Heart left ventricle (tissue), 16 donors: Measurements from ENCODE around the gene MSH3. TPM values are rescaled to one million over a fixed set of nuclear protein-coding genes. Genes with fewer than 3 reads are reported as not detected.

Experiments used
- ATAC-seq, 4 donors: fragments of 200-7000 bp; cut with Tn5 transposase; one replicate each; pipeline ENCODE4 v1.9.1; 2020 to 2022; ENCODE audit warnings: moderate library complexity in 4 of 4, mild to moderate bottlenecking in 3 of 4, moderate number of reproducible peaks in 1 of 4
- DNase-seq, 5 donors: peaks; one replicate each; pipeline ENCODE4 v3.0.0-alpha.2; 2020
- H3K27ac ChIP-seq, 12 donors: fragments of 200-600 bp; sonication (generic) in 4 of 12; one replicate each; pipeline versions ENCODE4 v1.5.0 to v1.8.0; 2016 to 2022; ENCODE audit warnings: mild to moderate bottlenecking in 2 of 12
- H3K27me3 ChIP-seq, 9 donors: fragments of 200-600 bp; sonication (generic) in 2 of 9; one replicate each; pipeline versions ENCODE4 v1.5.1 to v1.8.0; 2016 to 2022; ENCODE audit warnings: mild to moderate bottlenecking in 3 of 9
- H3K36me3 ChIP-seq, 9 donors: fragments of 200-600 bp; sonication (generic) in 2 of 9; one replicate each; pipeline versions ENCODE4 v1.5.0 to v1.8.0; 2018 to 2022; ENCODE audit warnings: mild to moderate bottlenecking in 2 of 9
- H3K4me1 ChIP-seq, 12 donors: fragments of 200-600 bp; sonication (generic) in 4 of 12; one replicate each; pipeline versions ENCODE4 v1.5.0 to v1.8.0; 2016 to 2022; ENCODE audit warnings: mild to moderate bottlenecking in 3 of 12
- H3K4me3 ChIP-seq, 12 donors: fragments of 200-600 bp; sonication (generic) in 4 of 12; one replicate each; pipeline versions ENCODE4 v1.5.0 to v1.8.0; 2017 to 2022; ENCODE audit warnings: mild to moderate bottlenecking in 9 of 12, moderate library complexity in 4 of 12
- H3K9me3 ChIP-seq, 12 donors: fragments of 200-600 bp; sonication (generic) in 4 of 12; one replicate each; pipeline versions ENCODE4 v1.5.0 to v1.8.0; 2016 to 2022; ENCODE audit warnings: mild to moderate bottlenecking in 1 of 12
- POLR2A ChIP-seq, 2 donors: fragments of 450-650 bp; IDR thresholded peaks; one replicate each; pipeline ENCODE4 v1.6.1; 2017; ENCODE audit warnings: antibody characterized with exemption in 2 of 2, mild to moderate bottlenecking in 2 of 2, moderate library complexity in 2 of 2
- WGBS, 4 donors: extraction: QIAGEN DNeasy Blood & Tissue Kit in 2 of 4; methylation state at CpG; one replicate each; pipeline versions ENCODE4 v1.1.5 to v1.1.7; 2013 to 2018; 5-methylcytosine and 5-hydroxymethylcytosine counted together
- intact Hi-C, 10 donors: fragments of 100-400 bp; cut with DNase I; formaldehyde crosslinking; loops; one replicate each; pipeline versions ENCODE4 v1.11.1 to v1.14.2; 2022
- polyA plus RNA-seq, 2 donors: library from polyadenylated mRNA; stranded (reverse); fragments of 200-250 nt; gene quantifications; one replicate each; pipeline ENCODE4 v1.2.3, GENCODE V29; 2013
- total RNA-seq, 9 donors: library from RNA; depleted of rRNA in 2 of 9; stranded (reverse); fragments of >200 nt in 2 of 9; fragmentation: NEBNext Ultra II Directional in 3 of 9; extraction: Animal tissue kit (Norgen Biotek cat#: 25700) in 3 of 9; gene quantifications; one replicate each; pipeline versions ENCODE4 v1.1.0 to v1.2.4, GENCODE V29; 2016 to 2023
- TF ChIP-seq, protein P1 (sequence below), 12 donors: fragments of 200-600 bp; sonication (generic) in 4 of 12; IDR thresholded peaks; one replicate each; pipeline versions ENCODE4 v1.5.0 to v1.8.0; 2018 to 2022; ENCODE audit warnings: antibody characterized with exemption in 12 of 12, mild to moderate bottlenecking in 5 of 12
- donor health status: ischemic (EF 13 %, LVEDD 7.1; RV severe dilation, severe dysfunction).
- donor health status: healthy with polysubstance abuse.
- donor health status: DM: no; HTN: yes; CAD: no.
- donor health status: DM: no; HTN: no; CAD: no.
- donor health status: ischemic (EF 25% LVEDD 6.9; RV normal size, moderate dysfunction).
- donor health status: ischemic (EF 25% LVEDD 5.7; RV mildly dilated, moderate dysfunction).
- donor health status: healthy.
- donor health status: DM: yes; HTN: yes; CAD: no.
- donor health status: ischemic (EF 35%, LVEDD 5.7; RV mildly dilated, moderate dysfunction).
- donor health status: nonischemic (EF 11% LVEDD 7.7; RV severe dilation, severe dysfunction).
- donor health status: DM: yes; HTN: yes; CAD: no.
- donor health status: PGD.
- donor health status: ischemic (EF 29% LVEDD 5.4; RV normal size, mild dysfunction).
- donor health status: nonischemic (EF 23%, LVEDD 6.1; RV moderate dilation, normal function).

MSH3 gene
- total and polyA plus RNA-seq, 11 donors, result 2.9 to 15.8 (median 8.4) TPM

DNA sequence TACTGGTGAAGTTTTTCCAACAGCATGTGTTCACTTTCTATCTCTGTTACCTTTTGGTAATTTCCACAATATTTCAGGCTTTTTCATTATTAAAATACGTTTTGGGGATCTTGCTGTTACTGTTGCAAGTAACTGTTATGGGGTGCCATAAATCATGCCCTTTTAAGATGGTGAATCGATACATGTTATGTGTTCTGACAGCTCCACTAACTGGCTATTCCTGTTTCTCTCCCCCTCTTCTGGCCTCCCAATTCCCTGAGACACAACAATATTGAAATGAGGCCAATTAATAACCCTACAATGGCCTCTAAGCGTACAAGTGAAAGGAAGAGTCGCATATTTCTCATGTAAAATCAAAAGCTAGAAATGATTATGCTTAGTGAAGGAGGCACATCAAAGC lies 13.1 kb upstream of the MSH3 start:
- H3K27me3 ChIP-seq, result no peaks in the 10 kb centered on the region
- H3K36me3 ChIP-seq, result peaks cover 0 to 77% (median 39%) of the 10 kb centered on the region in 9 donors

GRCh38 chr5:80644900-80645299 lies 9.6 kb upstream of the MSH3 start:
- intact Hi-C loops, result no loop called here

More for the DNA sequence above, 13.1 kb upstream of the MSH3 start:
- TF ChIP-seq, protein P1, sequence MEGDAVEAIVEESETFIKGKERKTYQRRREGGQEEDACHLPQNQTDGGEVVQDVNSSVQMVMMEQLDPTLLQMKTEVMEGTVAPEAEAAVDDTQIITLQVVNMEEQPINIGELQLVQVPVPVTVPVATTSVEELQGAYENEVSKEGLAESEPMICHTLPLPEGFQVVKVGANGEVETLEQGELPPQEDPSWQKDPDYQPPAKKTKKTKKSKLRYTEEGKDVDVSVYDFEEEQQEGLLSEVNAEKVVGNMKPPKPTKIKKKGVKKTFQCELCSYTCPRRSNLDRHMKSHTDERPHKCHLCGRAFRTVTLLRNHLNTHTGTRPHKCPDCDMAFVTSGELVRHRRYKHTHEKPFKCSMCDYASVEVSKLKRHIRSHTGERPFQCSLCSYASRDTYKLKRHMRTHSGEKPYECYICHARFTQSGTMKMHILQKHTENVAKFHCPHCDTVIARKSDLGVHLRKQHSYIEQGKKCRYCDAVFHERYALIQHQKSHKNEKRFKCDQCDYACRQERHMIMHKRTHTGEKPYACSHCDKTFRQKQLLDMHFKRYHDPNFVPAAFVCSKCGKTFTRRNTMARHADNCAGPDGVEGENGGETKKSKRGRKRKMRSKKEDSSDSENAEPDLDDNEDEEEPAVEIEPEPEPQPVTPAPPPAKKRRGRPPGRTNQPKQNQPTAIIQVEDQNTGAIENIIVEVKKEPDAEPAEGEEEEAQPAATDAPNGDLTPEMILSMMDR (IDR thresholded peaks at IDR 0.05), result no peak
- TF ChIP-seq POLR2A (IDR thresholded peaks at IDR 0.05), result no peak
- WGBS, 4 donors, result 95 to 96% (median 96%) methylated on average over 4 of the region's 4 CpGs
- DNase-seq, result no peak
- no peak overlapping the region for H3K4me3 ChIP-seq
- H3K27ac ChIP-seq, result no peak overlapping the region
- ATAC-seq, result no peak
- intact Hi-C loops, result no loop called here
- no peaks in the 10 kb centered on the region for H3K4me1 ChIP-seq
- no peaks in the 10 kb centered on the region for H3K9me3 ChIP-seq

GRCh38 chr5:80646926-80647325 lies 7.5 kb upstream of the MSH3 start:
- intact Hi-C loops, result no loop called here
- Histone ChIP-seq H3K9me3 (no peaks in the 10 kb centered on the region), H3K36me3 (peaks cover 0 to 59% (median 15%) of the 10 kb centered on the region in 9 donors), H3K4me1 (no peaks in the 10 kb centered on the region), H3K4me3 (no peak overlapping the region), H3K27me3 (no peaks in the 10 kb centered on the region), H3K27ac (no peak overlapping the region)
- ATAC-seq (no peak), DNase-seq (no peak)
- TF ChIP-seq POLR2A (IDR thresholded peaks at IDR 0.05), result no peak
- TF ChIP-seq, protein P1 (IDR thresholded peaks at IDR 0.05), result no peak
- 84 to 89% (median 87%) methylated on average over 3 of the region's 3 CpGs for WGBS, 4 donors

More at GRCh38 chr5:80644900-80645299, 9.6 kb upstream of the MSH3 start:
- TF ChIP-seq, protein P1 (IDR thresholded peaks at IDR 0.05), result no peak
- TF ChIP-seq POLR2A (IDR thresholded peaks at IDR 0.05), result no peak
- no peak for DNase-seq
- Histone ChIP-seq H3K36me3 (peaks cover 0 to 77% (median 29%) of the 10 kb centered on the region in 9 donors), H3K4me1 (no peaks in the 10 kb centered on the region), H3K27ac (no peak overlapping the region), H3K27me3 (no peaks in the 10 kb centered on the region), H3K4me3 (no peak overlapping the region), H3K9me3 (no peaks in the 10 kb centered on the region)
- 42 to 60% (median 51%) methylated on average over 4 of the region's 4 CpGs for WGBS, 4 donors
- no peak for ATAC-seq

DNA sequence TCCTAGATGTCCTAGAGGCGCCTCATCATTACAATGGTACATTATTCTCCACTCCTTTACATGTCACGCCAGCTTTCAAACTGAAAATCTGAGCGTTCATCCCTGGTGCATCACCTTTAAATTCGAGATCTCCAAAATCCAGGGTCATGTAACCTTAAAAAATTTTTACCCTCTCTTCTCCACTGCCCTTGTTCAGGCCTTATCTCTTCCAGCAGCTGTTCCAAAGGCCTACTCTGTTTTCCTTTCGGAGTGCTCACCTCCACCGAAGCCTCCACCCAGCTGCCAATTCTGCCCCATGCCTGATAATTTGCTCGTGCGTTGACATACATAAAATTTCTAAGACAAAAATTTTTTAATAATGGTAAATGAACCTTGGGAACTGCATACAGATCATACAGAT lies 950 bp upstream of the MSH3 start:
- no peak for DNase-seq

More for the DNA sequence above, 950 bp upstream of the MSH3 start:
- intact Hi-C loops, result no loop called here
- WGBS, 4 donors, result 39 to 50% (median 45%) methylated on average over 8 of the region's 8 CpGs
- Histone ChIP-seq H3K4me1 (peaks cover 3 to 30% (median 17%) of the 10 kb centered on the region in 12 donors), H3K4me3 (peak overlapping the region in 7 of 12 donors; percentile 73 to 99 (median 98)), H3K27ac (no peak overlapping the region), H3K27me3 (no peaks in the 10 kb centered on the region), H3K9me3 (no peaks in the 10 kb centered on the region), H3K36me3 (peaks cover 0 to 30% (median 27%) of the 10 kb centered on the region in 9 donors)
- no peak for ATAC-seq
- TF ChIP-seq, protein P1 (IDR thresholded peaks at IDR 0.05), result no peak
- no peak for TF ChIP-seq POLR2A (IDR thresholded peaks at IDR 0.05)
